MV-4-11 (cell line): Measurements from ENCODE around the gene CAMK2B.
A peak's percentile ranks its signal among the peaks of the same experiment; 100 is the strongest.

Source experiments
- DNase-seq: peaks from one replicate; lab custom pipeline; 2025; lab: John Stamatoyannopoulos, UW

The CAMK2B gene

DNA sequence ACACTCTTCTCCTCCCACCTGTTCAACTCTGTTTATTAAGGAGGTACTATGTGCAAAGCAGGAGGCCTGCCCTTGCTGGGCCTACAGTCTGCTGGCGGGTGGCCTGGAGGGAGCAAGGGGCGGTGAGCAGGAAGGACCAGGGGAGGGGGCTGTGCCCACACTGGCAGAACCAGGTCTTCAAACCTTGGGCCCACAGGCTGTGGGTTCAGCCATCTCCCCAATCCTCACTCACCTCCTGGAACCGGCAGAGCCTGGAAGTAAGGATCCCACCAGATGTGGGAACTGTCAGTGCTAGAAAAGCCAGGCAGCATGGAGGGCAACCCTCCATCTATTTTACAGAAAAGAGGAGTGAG is 50.8 kb downstream of the CAMK2B start:
- no peak for DNase-seq

GRCh38 chr7:44273681-44274622 is 51.4 kb downstream of the CAMK2B start:
- no peak for DNase-seq

DNA sequence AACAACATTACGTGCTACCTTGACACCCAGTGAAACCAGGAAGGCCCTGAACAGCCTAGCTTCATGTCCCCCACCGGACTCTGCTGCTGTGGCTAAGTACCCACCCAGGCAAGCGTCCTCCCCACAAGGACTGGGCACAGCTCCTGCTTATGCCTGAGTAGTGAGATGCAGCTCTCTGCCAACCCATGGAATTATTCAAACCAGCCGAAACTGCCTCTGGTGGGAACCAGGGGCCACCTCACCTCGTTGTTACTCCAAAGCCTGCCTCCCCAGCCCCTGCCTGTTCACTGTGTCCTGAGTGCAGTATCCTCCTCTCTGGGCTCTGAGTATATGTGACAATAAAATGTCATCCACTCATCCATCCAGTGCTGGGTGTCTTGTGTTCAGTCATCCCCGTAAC is 52.4 kb downstream of the CAMK2B start:
- DNase-seq, result no peak

DNA sequence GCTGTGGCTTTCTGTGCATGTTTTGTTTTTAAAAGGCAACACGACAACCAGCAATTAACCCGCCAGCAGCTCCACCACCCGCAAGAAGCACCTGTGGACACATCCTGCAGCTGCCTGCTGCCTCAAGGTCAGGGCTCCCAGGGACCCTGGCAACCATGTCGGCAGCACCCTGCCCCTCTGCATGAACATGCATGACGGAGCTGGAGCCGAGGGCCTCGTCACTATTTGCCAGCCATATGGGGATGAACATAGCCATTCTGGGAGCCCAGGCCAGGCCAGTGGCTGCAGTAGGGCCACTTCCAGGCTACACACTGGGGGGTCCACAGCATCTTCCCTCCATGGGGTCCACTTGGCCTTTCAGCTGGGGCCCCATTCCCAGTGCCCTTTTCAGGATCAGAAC is 52.9 kb downstream of the CAMK2B start:
- no peak for DNase-seq

DNA sequence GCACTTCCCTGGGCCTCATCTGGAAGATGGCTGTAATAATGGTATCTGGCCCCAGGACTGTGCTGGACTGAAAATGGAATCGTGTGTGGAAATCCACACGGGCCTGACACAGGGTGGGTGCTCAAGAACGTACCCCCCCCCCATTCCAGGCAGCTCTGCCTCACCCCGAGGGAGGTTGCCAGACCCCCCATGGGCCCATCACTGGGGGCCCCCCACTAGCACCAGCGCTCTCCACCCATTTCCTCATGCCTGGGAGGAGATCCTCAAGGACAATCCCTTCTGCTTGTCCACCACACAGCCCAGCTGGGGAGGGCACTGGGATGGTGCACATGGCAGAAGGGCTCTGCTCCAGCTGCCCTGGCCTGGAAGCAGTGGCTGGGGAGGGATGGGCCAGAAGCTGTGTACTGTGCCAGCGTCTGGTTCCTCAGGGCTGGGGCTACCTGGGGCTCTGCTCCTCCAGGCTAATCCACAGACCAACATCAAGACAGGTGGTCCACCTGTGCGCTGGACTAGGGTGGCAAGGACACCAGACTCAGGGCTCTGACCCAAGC is 55.4 kb downstream of the CAMK2B start:
- no peak for DNase-seq

DNA sequence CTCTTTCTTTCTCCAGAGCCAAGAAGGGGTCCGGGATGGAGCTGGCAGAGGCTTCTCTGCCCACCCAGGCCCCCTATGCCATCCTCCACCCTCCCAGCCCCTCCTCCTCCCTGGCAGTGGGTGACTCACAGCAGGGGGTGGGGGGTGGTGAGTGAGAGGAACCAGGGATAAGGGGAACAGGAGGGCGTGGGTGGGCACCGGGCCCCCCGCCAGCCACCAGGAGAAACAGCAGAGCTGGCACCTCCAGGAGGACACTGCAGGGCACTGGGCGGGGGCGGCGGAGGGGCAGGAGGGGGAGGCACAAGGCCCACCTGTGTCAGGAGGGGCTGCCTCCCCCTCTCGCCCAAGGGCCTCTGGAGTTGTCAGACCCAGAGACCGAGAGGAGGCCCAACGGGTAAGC is 56.0 kb downstream of the CAMK2B start:
- DNase-seq, result no peak

DNA sequence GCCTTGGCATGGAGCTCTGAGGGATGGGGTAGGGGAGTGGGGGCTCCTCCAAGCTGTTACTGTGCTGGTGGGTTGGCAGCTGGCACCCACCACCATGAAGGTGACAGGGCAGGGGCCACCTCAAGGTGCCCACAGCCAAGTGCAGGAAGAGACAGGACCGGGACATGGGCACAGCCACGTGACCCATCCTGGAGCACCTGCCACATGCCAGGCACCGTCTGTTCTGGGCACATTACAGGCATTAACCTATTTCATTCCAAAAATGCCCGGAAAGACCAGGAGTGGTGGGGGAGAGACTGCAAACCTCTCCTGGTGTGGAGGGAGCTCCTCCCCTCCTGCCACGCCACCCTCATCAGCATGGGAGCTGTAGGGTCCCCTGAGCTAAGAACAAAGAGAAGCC is 56.7 kb downstream of the CAMK2B start:
- DNase-seq, result no peak

DNA sequence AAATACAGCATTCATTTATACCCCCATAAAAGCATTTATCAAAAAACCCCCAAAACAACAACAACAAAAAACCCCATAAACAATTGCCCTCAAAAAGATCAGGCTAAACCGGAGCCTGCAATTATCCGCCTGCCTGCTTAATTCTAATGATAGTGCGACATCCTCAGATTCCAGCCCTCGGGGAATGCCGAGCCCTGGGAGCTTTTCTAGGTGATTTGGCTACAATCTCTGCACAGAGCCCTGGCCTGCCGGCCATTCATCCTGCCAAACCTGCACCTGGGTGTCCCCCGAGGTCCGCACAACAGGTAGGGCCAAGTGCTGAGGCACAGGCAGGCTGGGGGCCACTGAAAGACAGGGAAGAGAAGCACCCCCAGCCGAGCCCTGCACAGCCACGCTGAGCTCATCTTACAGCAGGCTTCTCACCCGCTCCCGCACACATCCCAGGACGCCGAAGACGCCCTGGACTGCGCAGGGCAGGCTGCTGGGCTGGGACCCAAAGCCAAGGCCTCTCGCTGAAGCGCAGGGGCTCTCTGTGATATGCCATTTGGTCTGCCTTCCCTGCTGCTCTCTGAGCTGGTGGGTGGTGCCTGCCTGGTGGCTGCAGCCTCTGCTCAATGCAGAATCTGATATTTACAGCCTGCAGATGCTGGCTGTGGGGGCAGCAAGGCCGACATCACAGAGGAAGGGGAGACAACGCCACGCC is 57.5 kb downstream of the CAMK2B start:
- DNase-seq, result no peak

GRCh38 chr7:44267178-44267577 is 58.2 kb downstream of the CAMK2B start:
- no peak for DNase-seq

DNA sequence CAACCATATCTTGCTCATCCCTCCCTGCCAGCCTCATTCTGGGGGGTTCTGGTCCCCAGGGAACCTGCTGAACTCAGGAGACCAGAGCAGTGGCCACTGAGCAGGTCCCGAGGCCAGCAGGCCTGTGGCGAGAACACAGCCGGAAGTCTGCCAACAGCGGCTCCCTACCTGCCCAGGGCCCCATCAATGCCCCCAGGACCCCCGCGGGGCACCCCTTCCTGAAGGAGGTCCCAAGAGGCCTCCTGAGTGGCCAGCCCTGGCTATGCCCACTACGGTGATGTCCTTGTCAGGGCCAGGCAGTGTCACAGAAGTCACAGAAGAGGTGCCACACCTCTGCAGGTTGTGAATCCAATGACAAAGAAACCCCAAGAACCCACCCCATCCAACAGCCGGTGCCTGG is 58.9 kb downstream of the CAMK2B start:
- no peak for DNase-seq

DNA sequence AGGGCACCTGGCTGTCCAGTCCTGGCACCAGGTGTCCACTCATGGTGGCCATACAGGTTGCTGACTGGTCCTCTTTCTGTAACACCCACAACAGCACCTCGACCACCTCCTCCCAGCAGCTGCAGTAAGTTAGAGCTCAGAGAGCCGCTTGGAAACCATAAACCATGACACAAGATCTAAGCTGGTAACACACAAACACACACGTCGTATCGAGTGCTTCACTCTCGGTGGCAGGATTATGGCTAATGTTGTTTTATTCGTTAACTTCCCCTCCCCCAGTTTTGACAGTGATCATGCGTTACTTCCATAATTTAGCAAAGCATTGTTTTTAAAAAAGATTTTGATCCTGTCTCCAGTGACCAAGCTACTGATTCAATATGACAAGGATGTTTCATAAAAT is 59.7 kb downstream of the CAMK2B start:
- DNase-seq, result no peak

GRCh38 chr7:44264221-44264931 is 61.0 kb downstream of the CAMK2B start:
- no peak for DNase-seq

DNA sequence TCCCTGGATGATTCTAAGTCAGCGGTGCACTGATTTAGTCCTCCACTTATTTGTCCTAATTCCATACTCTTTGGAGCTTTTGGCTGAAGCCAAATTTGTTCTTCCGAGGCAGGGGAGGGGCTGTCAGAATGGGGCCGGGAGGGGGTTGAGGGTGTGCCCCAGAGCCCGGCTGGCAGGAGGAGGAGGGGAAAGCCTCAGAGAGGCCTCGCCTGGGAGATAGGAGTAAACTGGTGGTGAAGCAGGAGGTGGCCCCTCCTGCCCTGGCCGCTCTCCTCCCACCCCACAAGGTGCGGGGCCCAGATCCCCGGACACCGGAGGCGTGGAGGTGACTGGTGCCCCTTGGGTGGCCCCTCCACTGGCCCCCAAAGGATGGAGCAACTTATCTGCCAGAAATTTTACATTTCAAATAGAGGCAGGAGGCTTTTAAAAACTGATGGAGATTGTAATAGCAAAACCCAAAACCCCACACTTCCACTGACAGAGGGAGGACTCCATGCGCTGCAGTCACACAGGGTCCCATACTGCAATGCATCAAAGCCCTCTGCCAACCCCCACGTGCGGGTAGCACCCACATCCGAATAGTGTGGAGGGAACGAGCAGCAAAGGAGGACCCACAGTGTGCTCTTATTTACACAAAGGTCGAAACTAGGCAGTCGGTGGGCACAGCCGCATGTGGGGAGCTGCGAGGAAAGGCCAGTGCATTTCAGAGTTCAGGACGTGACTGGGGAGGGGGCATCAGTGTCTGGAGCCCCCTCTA is 61.9 kb downstream of the CAMK2B start:
- no peak for DNase-seq

DNA sequence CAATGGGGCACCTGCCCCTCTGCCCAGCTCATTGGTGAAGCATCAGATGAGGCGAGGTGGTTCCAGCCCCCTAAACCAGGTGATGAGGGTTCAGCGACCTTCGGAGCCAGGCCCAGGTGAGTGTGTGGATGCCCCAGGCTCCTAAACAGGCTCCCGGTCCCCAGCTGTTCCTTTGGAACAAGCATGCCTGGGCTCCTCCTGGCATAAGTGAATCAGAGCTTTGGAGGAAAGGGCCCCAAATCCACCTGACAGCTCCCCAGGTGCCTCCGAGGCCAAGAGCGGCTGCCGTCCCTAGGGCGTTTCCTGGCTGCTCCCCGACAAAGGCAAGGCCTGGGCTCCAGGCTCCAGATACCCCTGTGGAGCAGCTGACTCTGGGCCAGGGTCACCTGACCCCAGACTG is 63.4 kb downstream of the CAMK2B start:
- DNase-seq, result no peak

- DNase-seq, result no peak
Observed at GRCh38 chr7:44261240-44261639, 64.2 kb downstream of the CAMK2B start.

- peak; percentile 5 for DNase-seq
Observed at GRCh38 chr7:44259547-44260457, 65.6 kb downstream of the CAMK2B start.

GRCh38 chr7:44258865-44259546 is 66.4 kb downstream of the CAMK2B start:
- DNase-seq, result no peak

- no peak for DNase-seq
Observed at GRCh38 chr7:44258423-44258760, 67.0 kb downstream of the CAMK2B start.

GRCh38 chr7:44257618-44258422 is 67.6 kb downstream of the CAMK2B start:
- DNase-seq, result peak; percentile 99
